ENCODE results near the gene PRSS22. TPM values are rescaled to one million over a fixed set of nuclear protein-coding genes. Genes with fewer than 3 reads are reported as not detected.

The PRSS22 gene
- total RNA-seq, 4 donors from 2014 or later = 2.5 to 11.2 TPM; not detected in 2

DNA sequence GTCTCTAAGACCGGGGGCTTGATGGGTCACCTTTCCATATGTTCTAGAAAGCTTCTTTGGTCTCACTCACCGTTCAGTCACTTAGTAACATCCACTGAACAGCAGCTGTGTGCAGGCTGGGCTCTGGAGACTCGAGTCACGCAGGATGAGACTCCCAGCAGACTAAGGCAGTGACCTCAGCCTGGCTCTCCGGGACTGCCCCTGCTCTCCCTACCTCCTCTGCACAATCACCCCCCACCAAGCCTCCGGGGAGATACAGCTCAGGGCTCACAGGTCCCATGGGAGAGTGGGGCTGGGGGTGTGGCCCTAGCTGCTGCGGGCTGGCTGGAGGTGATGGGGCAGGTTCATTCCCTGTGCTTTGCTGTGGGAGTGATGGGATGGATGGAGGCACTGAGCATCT lies 39.1 kb upstream of the PRSS22 start:
- Histone ChIP-seq H3K4me3 (no peak overlapping the region), H3K36me3 (peaks cover 0 to 5% (median 0%) of the 10 kb centered on the region in 4 donors), H3K27ac (no peak overlapping the region), H3K4me1 (no peaks in the 10 kb centered on the region), H3K27me3 (no peaks in the 10 kb centered on the region), H3K9me3 (no peaks in the 10 kb centered on the region)
- intact Hi-C loops (cut with DNase I; ENCODE audit: low total_unique reads) (no loop called here), in situ Hi-C loops (cut with MboI; ENCODE audit: low pct_ligation_motif_present in 1 of 4, low pct_unique_long_range_greater_than_20kb in 1 of 4, low sequenced_read_pairs in 3 of 4) (no loop called here)
- no peak for DNase-seq
- TF ChIP-seq, protein P1, sequence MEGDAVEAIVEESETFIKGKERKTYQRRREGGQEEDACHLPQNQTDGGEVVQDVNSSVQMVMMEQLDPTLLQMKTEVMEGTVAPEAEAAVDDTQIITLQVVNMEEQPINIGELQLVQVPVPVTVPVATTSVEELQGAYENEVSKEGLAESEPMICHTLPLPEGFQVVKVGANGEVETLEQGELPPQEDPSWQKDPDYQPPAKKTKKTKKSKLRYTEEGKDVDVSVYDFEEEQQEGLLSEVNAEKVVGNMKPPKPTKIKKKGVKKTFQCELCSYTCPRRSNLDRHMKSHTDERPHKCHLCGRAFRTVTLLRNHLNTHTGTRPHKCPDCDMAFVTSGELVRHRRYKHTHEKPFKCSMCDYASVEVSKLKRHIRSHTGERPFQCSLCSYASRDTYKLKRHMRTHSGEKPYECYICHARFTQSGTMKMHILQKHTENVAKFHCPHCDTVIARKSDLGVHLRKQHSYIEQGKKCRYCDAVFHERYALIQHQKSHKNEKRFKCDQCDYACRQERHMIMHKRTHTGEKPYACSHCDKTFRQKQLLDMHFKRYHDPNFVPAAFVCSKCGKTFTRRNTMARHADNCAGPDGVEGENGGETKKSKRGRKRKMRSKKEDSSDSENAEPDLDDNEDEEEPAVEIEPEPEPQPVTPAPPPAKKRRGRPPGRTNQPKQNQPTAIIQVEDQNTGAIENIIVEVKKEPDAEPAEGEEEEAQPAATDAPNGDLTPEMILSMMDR (IDR thresholded peaks at IDR 0.05) = no peak
- TF ChIP-seq EP300 (IDR thresholded peaks at IDR 0.05; ENCODE audit: low read depth) (no peak), POLR2AphosphoS5 (IDR thresholded peaks at IDR 0.05) (no peak), POLR2A (IDR thresholded peaks at IDR 0.05) (no peak)
- 71% methylated on average over 7 of the region's 7 CpGs; no CpG with 5 or more reads in 1 of the 2 donors for WGBS, 2 donors (ENCODE audit: low coverage in 1 of 2)

- intact Hi-C loops (cut with DNase I; ENCODE audit: low total_unique reads) (no loop called here), in situ Hi-C loops (cut with MboI; ENCODE audit: low pct_ligation_motif_present in 1 of 4, low pct_unique_long_range_greater_than_20kb in 1 of 4, low sequenced_read_pairs in 3 of 4) (no loop called here)
- 97 to 100% methylated on average over 2 to 14 of the region's 19 CpGs for WGBS, 2 donors (ENCODE audit: low coverage in 1 of 2)
- Histone ChIP-seq H3K4me1 (no peaks in the 10 kb centered on the region), H3K27me3 (no peaks in the 10 kb centered on the region), H3K27ac (no peak overlapping the region), H3K9me3 (no peaks in the 10 kb centered on the region), H3K4me3 (no peak overlapping the region), H3K36me3 (peaks cover 0 to 5% (median 0%) of the 10 kb centered on the region in 4 donors)
- TF ChIP-seq POLR2AphosphoS5 (IDR thresholded peaks at IDR 0.05) (no peak), EP300 (IDR thresholded peaks at IDR 0.05; ENCODE audit: low read depth) (no peak), POLR2A (IDR thresholded peaks at IDR 0.05) (no peak)
- TF ChIP-seq, protein P1 (IDR thresholded peaks at IDR 0.05) = no peak
- no peak for DNase-seq
These were observed 38.6 kb upstream of the PRSS22 start for GRCh38 chr16:2896480-2897010.

DNA sequence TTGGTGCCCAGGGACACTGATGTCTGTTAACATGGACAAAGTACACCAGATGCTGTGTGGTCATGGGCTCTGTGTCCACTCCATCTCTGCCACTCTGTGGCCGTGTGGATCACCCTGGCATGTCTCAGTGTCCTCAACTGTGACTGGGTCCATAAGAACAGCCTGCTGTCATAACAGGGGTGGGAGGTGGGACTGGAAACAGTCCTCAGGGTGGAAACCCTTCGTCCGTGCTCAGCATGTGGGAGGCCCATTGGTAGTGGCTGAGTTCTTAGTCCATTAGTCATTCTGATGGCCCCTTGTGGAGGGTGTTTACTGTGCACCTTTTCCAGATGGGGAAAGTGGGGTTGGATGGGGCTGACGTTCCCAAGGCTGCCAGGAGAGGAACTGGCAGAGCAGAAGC lies 37.8 kb upstream of the PRSS22 start:
- Histone ChIP-seq H3K4me3 (no peak overlapping the region), H3K27ac (no peak overlapping the region), H3K36me3 (peaks cover 0 to 5% (median 0%) of the 10 kb centered on the region in 4 donors), H3K27me3 (no peaks in the 10 kb centered on the region), H3K4me1 (no peaks in the 10 kb centered on the region), H3K9me3 (no peaks in the 10 kb centered on the region)
- no peak for DNase-seq
- intact Hi-C loops (cut with DNase I; ENCODE audit: low total_unique reads) (no loop called here), in situ Hi-C loops (cut with MboI; ENCODE audit: low pct_ligation_motif_present in 1 of 4, low pct_unique_long_range_greater_than_20kb in 1 of 4, low sequenced_read_pairs in 3 of 4) (no loop called here)
- WGBS, 2 donors (ENCODE audit: low coverage in 1 of 2) = 72% methylated on average over 4 of the region's 4 CpGs; no CpG with 5 or more reads in 1 of the 2 donors
- TF ChIP-seq, protein P1 (IDR thresholded peaks at IDR 0.05) = no peak
- TF ChIP-seq EP300 (IDR thresholded peaks at IDR 0.05; ENCODE audit: low read depth) (no peak), POLR2AphosphoS5 (IDR thresholded peaks at IDR 0.05) (no peak), POLR2A (IDR thresholded peaks at IDR 0.05) (no peak)

DNA sequence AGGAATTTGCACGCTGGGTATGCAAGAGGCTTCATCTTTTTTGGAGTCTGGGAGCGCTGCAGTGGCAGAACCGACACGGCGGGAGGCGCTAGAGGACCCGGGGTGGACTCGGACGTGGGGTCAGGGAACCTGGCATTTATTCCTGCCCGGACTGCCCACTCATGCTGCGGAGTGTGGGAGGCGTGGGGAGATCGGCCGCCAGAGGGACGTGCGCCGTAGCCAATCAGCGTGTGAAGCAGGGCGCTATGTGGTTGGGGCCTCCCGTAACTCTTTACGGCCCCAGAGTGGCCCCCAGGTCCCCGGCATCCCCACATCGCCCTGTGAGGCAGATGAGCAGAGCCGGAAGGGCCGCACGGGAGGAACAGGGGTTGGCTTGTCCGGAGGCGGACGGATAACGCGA lies 36.3 kb upstream of the PRSS22 start:
- no peak for TF ChIP-seq POLR2AphosphoS5 (IDR thresholded peaks at IDR 0.05)
- TF ChIP-seq, protein P1 (IDR thresholded peaks at IDR 0.05) = no peak
- TF ChIP-seq POLR2A (IDR thresholded peaks at IDR 0.05) = no peak
- no peak for TF ChIP-seq EP300 (IDR thresholded peaks at IDR 0.05; ENCODE audit: low read depth)
- Histone ChIP-seq H3K4me3 (no peak overlapping the region), H3K27ac (no peak overlapping the region), H3K27me3 (no peaks in the 10 kb centered on the region), H3K36me3 (peaks cover 0 to 5% (median 0%) of the 10 kb centered on the region in 4 donors), H3K4me1 (no peaks in the 10 kb centered on the region), H3K9me3 (no peaks in the 10 kb centered on the region)
- no peak for DNase-seq
- in situ Hi-C loops (cut with MboI; ENCODE audit: low pct_ligation_motif_present in 1 of 4, low pct_unique_long_range_greater_than_20kb in 1 of 4, low sequenced_read_pairs in 3 of 4) = no loop called here
- 94 to 100% methylated on average over 1 to 31 of the region's 31 CpGs for WGBS, 2 donors (ENCODE audit: low coverage in 1 of 2)
- intact Hi-C loops (cut with DNase I; ENCODE audit: low total_unique reads) = no loop called here
